ENCODE measurements around the gene CEP131.

- no peak for TF ChIP-seq EP300 (IDR thresholded peaks at IDR 0.05; ENCODE audit: low read depth)
- TF ChIP-seq CTCF (IDR thresholded peaks at IDR 0.05) = no peak
- TF ChIP-seq POLR2AphosphoS5 (IDR thresholded peaks at IDR 0.05) = no peak
Measured at GRCh38 chr17:81164371-81165245, 58.2 kb downstream of the CEP131 start.
